Effector CD4-positive, alpha-beta T cell (primary cell): ENCODE measurements around the gene VMP1.
"Not testable (repeated sequence)": the region's sequence is repeated elsewhere in the genome, so short reads cannot be mapped to it uniquely, and the experiment has no call there.

Experiments
- DNase-seq: peaks from one replicate; pipeline ENCODE4 v3.0.0-alpha.2; 2020

Gene VMP1

DNA sequence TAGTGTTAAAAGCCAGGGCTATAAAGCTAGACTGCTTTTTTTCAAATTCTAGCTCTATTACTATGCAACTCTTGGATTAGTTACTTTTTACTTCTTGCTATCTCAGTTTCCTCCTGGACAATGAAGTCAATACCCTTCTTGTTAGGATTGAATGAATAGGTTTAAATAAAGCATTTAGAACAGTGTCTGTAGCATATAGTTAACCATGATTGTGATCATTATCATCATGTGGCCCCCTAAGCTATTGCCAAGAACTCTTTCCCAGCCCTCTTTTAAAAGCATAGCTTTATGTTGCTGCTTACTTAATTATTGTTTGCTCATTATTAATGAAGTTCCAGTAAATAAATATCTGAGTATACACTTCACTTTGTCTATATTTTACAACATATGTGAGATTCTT lies 4.5 kb downstream of the VMP1 start:
- no peak for DNase-seq

DNA sequence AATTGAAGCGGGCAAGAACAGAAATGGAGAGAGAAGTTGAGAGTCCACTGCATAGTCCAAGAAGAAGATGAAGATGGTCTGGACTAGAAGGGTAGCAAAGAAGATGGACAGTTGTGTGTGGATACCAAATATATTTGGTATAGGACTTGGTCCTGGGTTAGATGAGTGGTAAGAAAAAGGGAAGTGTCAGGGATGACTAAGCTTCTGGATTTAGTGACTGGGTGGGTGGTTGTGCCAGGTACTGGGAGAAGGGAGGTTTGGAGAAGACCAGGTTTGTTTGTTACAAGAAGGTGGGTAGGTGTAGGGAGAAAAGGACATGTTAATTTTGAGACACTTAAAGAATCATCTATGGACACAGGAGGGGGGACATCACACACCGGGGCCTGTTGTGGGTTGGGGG lies 5.4 kb downstream of the VMP1 start:
- DNase-seq = no peak

DNA sequence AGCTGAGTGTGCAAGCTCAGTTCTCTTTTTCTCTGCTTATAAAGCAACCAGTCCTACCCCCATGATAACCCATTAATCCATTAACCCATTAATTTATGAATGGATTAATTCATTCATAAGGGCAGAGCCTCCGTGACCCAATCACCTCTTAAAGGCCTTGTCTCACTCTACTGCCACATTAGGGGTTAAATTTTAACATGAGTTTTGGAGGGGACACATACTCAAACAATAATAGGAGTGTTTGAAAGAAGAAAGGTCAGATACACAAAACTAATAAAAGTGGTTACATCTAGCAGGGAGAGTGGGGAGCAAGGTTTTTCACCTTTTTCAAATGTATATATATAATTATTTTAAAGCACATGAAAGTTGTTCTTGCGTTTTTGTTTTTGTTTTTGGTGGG lies 6.8 kb downstream of the VMP1 start:
- DNase-seq = no peak

DNA sequence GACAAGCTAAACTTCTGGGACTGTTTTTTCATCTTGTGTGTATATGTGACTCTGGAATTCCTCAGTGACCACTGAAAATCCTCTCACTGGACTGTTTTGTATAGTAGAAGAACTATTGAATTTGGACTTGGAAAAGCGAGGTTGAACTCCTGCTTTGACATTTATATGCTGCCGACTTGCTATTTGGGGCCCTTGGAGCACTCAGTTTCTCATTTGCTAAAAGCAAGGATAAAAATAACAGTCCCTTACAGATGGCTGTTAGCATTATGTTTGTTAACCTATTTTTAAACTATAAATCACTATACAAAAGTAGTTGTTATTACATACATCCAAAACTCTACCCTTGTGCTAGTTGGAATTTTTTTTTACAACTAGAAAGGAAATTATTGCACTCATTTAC lies 9.0 kb downstream of the VMP1 start:
- DNase-seq = no peak

DNA sequence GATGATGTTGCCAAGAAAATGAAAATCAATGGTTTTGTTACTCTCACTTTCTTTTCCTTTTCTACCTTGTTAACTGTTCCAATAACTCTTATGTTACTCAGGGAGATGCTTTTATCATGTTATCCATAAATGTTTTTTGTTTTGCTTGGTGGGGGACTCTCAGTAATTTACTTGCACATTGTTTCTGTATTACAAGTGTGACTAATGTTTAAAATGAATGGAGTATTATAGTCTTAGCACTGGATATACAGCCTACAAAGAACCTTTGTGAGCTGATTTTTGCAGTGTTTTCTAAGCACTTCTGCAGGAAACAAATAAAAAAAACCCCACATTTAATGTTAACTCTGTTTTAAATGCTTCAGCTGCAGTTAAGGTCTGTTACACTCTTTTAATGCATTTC lies 12.1 kb downstream of the VMP1 start:
- no peak for DNase-seq

DNA sequence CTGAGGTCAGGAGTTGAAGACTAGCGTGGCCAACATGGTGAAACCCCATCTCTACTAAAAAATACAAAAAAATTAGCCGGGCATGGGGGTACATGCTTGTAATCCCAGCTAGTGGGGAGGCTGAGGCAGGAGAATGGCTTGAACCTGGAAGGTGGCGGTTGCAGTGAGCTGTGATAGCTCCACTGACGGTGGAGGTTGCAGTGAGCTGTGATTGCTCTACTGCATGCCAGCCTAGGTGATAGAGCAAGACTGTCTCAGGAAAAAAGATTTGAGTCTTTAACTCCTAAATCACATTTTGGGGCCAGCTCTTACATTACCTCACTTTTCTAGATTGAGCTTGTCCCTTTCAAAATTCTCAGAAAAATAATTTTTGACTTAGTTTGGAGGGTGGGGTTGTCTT lies 15.2 kb downstream of the VMP1 start:
- no peak for DNase-seq

DNA sequence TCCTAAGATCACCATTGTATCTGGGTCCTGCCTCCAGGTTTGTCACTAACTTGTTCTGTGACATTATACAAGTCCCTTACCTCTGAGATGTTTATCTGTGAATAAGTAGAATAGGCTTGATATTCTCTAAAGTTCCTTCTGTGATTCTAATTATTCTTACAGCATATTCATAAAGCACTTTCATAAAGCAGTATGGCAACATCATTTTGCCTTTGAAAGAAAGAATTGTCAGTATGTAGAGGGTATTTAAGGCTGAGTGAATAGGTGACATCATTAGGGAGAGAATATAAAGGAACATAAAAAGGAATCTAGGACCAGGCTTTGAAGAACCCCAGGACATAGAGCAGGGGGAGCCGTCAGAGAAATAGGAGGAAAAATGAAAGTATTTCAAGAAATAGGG lies 15.6 kb downstream of the VMP1 start:
- no peak for DNase-seq

DNA sequence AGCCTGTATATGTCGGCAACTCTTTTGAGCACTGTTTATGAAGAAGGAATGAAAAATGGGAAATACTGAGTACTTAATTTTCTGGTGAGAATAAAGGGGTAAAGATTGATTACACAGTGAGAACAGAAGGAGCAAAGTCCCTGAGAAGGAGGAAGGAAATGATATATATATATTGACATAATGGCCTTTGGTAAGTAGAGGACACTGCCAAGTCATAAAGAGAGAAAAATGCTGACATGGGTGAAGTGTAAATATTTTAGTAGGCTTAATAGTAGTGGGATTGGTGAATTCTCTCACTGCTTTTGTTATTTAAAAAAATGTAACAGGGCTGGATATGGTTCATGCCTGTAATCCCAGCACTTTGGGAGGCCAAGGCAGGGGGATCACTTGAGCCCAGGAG lies 16.2 kb downstream of the VMP1 start:
- DNase-seq = no peak

DNA sequence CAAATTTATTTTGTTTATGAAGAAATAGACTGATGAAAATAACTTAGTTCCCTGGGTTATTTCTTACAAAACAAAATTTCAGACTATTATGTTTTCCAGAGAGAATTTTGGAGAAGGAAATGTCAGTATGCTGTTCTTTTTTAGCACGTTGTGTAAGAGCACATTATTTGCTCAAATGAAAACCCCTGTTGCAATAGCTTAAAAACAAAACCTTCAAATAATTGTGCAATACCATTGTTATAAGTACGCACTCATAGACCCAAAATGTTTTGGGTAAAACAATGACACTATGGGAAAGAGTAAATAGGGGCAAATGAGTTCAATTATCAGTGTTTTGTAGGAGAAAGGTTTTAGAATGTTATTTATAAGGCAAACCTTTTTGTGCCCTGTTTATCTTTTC lies 18.2 kb downstream of the VMP1 start:
- DNase-seq = no peak

DNA sequence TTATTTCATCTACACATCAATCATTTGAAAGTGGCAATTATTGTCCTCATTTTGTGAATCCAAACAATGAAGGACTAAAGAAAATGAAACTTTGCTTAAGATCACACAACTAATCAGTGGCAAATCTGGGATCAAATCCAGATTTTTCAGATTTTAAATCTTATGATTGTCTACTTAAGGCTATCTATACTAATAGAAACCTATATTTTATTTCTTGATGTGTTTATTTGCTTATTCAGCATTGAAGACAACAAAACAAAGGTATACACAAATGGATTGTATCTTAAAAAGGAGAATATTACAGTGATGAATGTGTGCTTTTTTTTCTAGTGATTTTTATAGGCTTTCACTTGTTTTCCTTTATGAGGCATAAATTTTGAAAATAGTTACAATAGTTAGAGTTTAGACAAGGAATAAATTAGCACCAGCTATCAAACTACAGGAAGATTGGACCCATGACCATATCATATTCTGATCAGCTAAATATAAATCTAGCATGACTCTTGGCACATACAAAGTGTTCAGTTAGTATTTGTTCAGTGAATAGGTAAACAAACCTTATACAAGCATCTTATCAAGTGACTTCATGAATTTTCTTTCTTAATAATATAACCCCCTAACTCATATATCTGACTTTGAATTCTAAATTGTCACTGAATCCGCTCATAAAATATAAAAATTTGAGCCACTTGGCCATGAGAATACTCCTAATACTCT lies 20.5 kb downstream of the VMP1 start:
- DNase-seq = no peak

DNA sequence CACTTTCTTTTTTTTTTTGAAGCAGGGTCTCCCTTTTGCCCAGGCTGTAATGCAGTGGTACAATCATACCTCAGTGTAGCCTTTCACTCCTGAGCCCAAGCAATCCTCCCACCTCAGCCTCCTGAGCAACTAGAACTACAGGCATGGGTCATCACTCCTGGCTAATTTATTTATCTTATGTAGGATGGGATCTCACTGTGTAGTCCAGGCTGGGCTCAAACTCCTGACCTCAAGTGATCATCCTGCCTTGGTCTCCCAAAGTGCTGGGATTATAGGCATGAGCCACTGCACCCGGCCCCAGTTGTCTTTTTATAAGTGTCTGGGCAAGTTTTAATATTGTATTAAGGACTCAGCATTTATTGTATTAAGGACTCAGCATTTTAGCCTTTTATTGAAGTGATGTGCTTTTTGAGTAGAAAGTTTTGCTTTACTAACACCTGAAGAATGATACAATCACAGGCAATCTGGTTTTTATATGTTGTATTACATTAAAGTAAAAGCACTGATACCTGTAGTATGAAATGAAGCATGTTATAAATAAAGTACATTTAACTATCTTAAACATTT lies 22.9 kb downstream of the VMP1 start:
- DNase-seq = no peak

DNA sequence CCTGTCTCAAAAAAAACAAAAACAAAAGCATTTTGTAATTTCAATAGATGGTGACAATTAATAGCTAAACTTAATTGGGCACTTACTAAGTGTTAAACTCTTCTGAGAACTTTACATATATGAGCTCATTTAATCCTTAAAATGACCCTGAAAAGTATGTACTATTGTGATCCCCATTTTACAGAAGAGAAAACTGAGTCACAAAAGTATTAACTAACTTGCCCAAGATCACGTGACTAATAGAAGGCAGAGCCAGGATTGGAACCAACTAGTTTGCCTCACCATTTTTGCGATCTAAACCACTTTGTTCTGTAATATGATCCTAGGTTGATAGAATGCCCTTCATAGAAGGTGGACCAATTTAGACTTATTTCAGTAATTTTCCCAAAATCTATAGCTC lies 26.2 kb downstream of the VMP1 start:
- DNase-seq = no peak

DNA sequence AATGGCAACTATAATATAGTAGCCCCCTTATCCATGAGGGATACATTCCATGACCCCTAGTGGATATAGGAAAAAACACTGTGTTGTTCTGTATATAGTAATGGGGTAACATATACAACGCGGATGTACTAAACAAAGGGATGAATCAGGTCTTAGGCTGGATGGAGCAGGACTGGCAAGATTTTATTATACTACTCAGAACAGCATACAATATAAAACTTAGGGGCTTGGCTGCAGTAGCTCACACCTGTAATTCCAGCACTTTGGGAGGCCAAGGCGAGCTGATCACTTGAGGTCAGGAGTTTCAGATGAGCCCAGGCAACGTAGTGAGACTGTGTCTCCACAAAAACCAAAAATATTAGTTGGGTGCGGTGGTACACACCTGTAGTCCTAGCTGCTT lies 26.8 kb downstream of the VMP1 start:
- DNase-seq = no peak

DNA sequence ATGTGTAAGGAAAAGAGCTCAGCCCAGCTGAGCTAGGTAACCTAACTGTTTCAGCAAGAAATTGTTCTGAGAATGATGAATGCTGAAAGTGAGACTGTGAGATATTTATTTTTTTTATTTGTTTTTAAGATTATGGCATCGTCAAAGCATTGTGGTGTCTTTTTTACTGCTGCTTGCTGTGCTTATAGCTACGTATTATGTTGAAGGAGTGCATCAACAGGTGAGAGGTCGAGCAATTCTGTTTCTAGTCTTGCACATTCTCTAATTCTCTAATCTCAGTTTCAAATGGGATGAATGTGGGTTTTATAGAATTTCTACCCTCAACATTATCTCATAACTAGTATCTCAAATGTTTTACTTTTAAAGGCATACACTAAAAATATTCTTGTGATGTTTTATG lies 29.9 kb downstream of the VMP1 start:
- DNase-seq = no peak

DNA sequence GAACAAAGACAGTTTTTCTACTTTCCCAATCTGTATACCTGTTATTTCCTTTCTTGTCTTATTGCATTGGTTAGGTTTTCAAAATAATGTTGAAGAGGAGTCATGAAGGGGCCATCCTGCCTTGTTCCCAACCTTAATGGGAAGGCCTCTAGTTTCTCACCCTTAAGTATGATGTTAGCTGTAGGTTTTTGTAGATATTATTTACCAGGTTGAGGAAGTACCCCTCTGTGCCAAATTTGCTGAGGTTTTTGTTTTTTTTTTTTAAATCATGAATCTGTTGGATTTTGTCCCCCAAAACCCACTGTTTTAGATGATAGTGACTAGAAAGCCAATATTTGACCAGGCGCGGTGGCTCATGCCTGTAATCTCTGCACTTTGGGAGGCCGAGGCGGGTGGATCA lies 36.4 kb downstream of the VMP1 start:
- no peak for DNase-seq

DNA sequence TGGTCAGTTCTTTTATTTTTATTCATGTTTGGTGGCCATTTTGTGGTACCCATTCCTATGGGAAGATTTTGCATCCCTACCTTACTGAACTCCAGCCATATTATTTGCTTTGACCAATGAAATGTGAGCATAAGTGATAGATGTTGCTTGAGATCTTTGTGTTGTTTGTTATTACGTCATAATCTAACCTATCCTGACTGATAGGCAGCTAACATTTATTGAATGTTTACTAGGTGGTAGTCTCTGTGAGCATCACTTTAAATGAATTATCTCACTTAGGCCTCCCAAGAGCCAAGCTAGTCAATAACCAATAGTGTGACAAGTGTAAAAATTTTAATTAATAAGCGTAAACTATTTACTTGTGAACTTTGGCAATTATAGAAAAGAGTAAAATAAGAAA lies 37.6 kb downstream of the VMP1 start:
- DNase-seq = no peak

DNA sequence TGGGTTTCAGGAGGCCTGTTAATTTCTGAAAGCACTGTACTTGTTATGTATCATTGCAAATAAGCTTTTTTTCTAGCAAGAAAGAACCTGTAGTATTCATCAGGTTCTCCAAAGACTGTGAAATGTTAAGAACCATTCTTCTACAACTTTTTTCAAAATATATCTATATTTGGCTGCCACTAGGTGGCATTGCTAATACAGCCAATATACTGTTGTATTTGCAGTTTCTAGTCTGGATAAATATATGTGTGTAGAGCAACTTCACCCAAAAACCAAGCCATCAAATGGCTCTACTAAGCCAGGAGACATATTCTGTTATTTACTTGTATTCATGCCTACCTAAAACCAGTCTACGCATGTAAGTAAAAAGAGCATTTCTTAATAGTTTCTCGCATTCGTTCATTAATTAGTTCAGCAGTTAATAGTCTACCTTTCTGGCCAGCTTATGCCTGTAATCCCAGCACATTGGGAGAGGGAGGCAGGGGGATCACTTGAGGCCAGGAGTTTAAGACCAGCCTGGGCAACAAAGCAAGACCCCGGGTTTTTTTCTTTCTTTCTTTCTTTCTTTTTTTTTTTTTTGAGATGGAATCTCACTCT lies 39.5 kb downstream of the VMP1 start:
- no peak for DNase-seq

DNA sequence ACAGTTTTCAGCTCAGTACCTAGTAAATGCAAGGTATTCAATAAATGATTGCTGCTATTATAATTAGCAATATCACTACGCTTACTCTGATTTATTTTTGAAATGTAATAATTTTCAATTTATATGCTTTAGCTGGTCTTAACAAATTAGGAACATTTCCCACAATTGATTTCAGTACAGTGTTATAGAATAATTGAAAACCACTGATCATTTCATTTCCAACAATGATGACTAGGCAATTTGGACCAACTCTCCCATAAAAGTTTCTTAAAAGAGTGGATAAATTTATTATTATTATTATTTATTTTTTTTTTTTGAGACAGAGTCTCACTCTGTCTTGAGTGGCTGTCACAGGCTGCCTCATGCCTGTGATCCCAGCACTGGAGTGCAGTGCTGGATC lies 41.1 kb downstream of the VMP1 start:
- DNase-seq = no peak

DNA sequence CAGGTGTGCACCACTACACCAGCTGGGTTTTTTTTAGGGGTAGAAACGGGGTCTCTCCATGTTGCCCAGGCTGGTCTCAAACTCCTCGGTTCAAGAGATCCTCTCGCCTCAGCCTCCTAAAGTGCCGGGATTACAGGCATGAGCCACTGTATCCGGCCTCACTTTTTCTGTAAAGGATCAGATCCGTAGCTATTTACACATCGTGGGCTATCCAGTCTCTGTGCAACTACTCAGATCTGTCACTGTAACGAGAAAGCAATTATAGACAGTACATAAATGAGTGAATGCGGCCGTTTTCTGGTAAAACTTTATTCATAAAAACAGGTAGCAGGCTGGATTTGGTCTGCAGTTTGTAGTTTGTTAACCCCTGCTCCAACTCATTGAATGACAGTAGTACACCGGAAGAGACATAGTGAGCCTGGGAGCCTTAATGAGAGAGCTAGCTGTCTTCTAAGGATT lies 44.5 kb downstream of the VMP1 start:
- no peak for DNase-seq

DNA sequence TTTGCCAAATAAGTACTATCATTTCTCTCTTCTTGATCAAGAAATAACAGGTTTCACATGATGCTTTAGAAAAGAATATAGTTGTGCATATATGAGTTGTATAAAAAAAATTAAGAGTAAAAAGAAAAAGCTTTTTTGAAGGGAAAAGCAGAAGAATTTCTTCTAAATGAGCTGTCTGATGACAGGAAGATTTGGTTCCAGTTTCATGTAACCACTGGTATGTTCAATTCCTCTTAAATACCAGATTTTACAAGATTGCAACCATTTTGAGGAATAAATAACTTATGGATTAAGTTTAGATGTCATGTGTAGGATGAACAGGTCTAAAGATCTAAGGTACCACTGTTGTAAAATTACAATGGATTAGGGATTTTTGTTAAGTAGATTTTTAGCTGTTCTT lies 45.0 kb downstream of the VMP1 start:
- DNase-seq = no peak

DNA sequence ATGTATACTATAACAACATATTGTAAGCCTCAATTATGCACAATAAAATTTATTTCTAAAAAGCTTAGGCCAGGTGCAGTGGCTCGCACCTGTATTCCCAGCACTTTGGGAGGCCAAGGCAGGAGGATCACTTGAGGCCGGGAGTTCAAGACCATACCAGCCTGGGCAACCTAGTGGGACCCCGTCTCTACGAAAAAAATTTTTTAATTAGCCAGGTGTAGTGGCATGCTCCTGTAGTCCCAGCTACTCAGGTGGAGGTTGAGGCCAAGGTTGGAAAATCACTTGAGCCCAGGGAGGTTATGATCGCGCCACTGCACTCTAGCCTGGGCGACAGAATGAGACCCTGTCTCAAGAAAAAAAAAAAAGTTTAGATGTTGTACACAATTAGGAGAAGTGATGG lies 45.5 kb downstream of the VMP1 start:
- DNase-seq = no peak

DNA sequence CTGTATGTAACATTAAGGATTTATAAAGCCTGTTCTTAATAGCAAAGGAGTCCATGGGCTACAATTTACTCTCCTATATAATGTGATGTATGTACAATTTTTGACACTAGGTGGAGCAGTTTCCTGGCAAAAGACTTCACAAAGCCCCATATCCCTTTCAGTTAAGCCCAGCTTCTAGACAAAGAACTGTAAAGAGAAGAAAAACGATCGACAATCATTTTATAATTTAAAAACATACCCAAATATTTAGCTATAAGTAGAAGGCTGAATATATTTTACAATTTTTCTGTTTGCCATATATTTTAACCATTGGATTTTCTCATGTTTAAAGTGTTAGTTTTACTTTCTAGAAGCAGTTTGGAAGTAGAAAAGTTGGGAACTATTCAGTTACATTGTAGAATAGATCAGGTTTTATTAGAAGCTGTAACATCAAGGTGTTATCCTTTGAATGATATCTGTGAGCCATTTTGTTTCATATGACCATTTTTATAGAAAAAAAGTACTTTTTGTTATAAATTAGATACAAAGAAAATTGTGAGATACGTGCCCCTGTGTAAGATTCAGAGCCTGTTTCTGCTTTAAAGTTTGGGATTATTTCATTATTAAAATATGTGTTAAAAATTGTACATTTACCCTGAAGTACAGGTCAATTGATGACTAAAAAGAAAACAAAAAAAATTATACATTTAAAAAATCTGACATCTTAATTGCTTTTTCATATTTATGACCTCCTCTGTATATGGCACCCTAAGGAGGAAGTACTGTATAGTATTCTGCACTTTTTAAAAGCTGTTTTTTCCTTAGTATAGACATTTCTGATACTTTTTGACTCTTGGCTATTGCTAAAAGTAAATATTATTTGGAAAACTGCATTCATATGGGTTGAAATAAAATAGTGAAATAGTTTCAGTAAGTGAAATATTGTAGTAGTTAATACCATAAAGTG lies 46.3 kb downstream of the VMP1 start:
- peak; percentile 19 for DNase-seq

DNA sequence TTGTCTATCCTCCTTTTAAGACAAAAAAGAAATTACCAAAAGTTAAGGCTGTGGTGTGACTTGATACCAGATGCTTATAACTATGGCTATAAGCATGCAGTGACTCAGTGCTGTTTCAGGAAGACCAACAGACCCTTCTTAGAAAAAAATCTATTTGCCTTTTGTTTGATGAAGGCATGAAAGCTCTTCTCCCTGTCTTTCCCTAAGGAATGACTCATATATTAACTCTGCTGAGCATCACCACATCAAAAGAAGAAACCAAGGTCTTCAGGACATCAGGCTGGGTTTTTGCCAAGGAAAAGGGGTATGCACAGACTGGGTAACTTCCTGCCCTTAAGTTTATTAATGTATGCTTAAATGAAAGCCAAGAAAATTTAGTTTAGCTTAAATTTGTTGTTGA lies 47.1 kb downstream of the VMP1 start:
- DNase-seq = no peak

DNA sequence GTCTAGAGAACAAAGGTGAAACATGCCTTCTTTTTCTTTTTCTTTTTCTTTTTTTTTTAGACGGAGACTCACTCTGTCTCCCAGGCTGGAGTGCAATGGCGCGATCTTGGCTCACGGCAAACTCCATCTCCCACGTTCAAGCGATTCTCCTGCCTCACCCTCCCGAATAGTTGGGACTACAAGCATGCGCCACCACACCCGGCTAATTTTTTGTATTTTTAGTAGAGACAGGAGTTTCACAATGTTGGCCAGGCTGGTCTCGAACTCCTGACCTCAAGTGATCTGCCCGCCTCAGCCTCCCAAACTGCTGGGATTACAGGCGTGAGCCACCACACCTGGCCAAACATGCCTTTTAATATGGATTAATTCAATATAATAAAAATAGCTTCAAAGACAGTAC lies 47.6 kb downstream of the VMP1 start:
- not testable (repeated sequence) for DNase-seq
